HG02588 (cell line): ENCODE measurements around the gene IL1RAPL2.
"Not testable (repeated sequence)": the region's sequence is repeated elsewhere in the genome, so short reads cannot be mapped to it uniquely, and the experiment has no call there.

Experiments
- ATAC-seq: cut with Tn5 transposase; IDR thresholded peaks from one replicate; pipeline ENCODE4 v1.9.1; 2021; ENCODE audit warnings: mild to moderate bottlenecking, moderate library complexity; ENCODE audit not compliant: unreplicated experiment

IL1RAPL2 gene

GRCh38 chrX:105136786-105137185 is 570.8 kb downstream of the IL1RAPL2 start:
- ATAC-seq: no peak

GRCh38 chrX:105150036-105150435 is 584.0 kb downstream of the IL1RAPL2 start:
- ATAC-seq: no peak

GRCh38 chrX:105150557-105150956 is 584.6 kb downstream of the IL1RAPL2 start:
- ATAC-seq: no peak

- ATAC-seq: no peak
These were observed 601.2 kb downstream of the IL1RAPL2 start for GRCh38 chrX:105167233-105167632.

- ATAC-seq: no peak
These were observed 602.6 kb downstream of the IL1RAPL2 start for GRCh38 chrX:105168577-105168976.

- no peak for ATAC-seq
These were observed 607.1 kb downstream of the IL1RAPL2 start for GRCh38 chrX:105173071-105173470.

GRCh38 chrX:105179644-105180043 is 613.6 kb downstream of the IL1RAPL2 start:
- no peak for ATAC-seq

- no peak for ATAC-seq
These were observed 623.1 kb downstream of the IL1RAPL2 start for GRCh38 chrX:105189093-105189492.

GRCh38 chrX:105190252-105190853 is 624.4 kb downstream of the IL1RAPL2 start:
- ATAC-seq: no peak

- no peak for ATAC-seq
These were observed 625.9 kb downstream of the IL1RAPL2 start for GRCh38 chrX:105191878-105192277.

GRCh38 chrX:105209406-105209805 is 643.4 kb downstream of the IL1RAPL2 start:
- no peak for ATAC-seq

- no peak for ATAC-seq
These were observed 644.3 kb downstream of the IL1RAPL2 start for GRCh38 chrX:105210258-105210657.

GRCh38 chrX:105211066-105211575 is 645.1 kb downstream of the IL1RAPL2 start:
- ATAC-seq: no peak

GRCh38 chrX:105219454-105220401 is 653.7 kb downstream of the IL1RAPL2 start:
- no peak for ATAC-seq

- ATAC-seq: no peak
These were observed 654.6 kb downstream of the IL1RAPL2 start, which contains the start of gene TEX13A for GRCh38 chrX:105220636-105221035. Gene TEX13A, minus strand, starts transcription at chrX:105220694. Its CDS starts 297 bp downstream, at chrX:105220397.

- ATAC-seq: no peak
These were observed 655.4 kb downstream of the IL1RAPL2 start for GRCh38 chrX:105221374-105221773.

GRCh38 chrX:105226499-105226898 is 660.5 kb downstream of the IL1RAPL2 start:
- ATAC-seq: no peak

- ATAC-seq: no peak
These were observed 662.6 kb downstream of the IL1RAPL2 start for GRCh38 chrX:105228602-105229001.

GRCh38 chrX:105229146-105229545 is 663.1 kb downstream of the IL1RAPL2 start:
- ATAC-seq: no peak

- not testable (repeated sequence) for ATAC-seq
These were observed 671.4 kb downstream of the IL1RAPL2 start for GRCh38 chrX:105237407-105237806.

GRCh38 chrX:105241056-105241455 is 675.1 kb downstream of the IL1RAPL2 start:
- ATAC-seq: no peak
